ENCODE data around the gene HOXC12. TPM values are rescaled to one million over a fixed set of nuclear protein-coding genes. Genes with fewer than 3 reads are reported as not detected.

Gene HOXC12, protein sequence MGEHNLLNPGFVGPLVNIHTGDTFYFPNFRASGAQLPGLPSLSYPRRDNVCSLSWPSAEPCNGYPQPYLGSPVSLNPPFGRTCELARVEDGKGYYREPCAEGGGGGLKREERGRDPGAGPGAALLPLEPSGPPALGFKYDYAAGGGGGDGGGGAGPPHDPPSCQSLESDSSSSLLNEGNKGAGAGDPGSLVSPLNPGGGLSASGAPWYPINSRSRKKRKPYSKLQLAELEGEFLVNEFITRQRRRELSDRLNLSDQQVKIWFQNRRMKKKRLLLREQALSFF
- not detected for total RNA-seq

GRCh38 chr12:53954694-53955035 is at the start of gene HOXC12:
Gene HOXC12 (plus strand): TSS chr12:53954903. CDS start chr12:53954930, 27 bp downstream.
- no peak for DNase-seq (ENCODE audit: low read depth in 2 of 3, low spot score in 2 of 3)

DNA sequence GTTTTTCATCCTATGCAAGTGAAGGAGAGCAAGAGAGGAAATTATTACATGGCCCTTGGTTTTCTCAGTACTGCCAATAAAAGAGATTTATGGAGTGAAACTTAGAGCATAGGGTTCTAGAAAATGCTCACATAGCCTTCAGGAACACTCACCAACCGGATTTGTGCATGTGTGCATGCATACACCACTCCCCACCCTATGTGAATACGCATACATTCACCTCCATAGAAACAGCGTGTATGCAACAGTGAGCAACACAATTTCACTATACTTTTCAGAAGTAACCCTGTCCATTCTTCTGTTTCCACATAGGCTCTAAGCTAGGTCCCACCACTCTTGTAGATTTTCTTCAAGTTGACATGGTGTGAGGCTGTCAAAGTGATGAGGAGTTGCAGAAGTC is 47.6 kb upstream of the HOXC12 start:
- DNase-seq (ENCODE audit: low read depth in 2 of 3, low spot score in 2 of 3) = no peak

- no peak for DNase-seq (ENCODE audit: low read depth in 2 of 3, low spot score in 2 of 3)
Measured at GRCh38 chr12:53916788-53917655, 37.7 kb upstream of the HOXC12 start.

DNA sequence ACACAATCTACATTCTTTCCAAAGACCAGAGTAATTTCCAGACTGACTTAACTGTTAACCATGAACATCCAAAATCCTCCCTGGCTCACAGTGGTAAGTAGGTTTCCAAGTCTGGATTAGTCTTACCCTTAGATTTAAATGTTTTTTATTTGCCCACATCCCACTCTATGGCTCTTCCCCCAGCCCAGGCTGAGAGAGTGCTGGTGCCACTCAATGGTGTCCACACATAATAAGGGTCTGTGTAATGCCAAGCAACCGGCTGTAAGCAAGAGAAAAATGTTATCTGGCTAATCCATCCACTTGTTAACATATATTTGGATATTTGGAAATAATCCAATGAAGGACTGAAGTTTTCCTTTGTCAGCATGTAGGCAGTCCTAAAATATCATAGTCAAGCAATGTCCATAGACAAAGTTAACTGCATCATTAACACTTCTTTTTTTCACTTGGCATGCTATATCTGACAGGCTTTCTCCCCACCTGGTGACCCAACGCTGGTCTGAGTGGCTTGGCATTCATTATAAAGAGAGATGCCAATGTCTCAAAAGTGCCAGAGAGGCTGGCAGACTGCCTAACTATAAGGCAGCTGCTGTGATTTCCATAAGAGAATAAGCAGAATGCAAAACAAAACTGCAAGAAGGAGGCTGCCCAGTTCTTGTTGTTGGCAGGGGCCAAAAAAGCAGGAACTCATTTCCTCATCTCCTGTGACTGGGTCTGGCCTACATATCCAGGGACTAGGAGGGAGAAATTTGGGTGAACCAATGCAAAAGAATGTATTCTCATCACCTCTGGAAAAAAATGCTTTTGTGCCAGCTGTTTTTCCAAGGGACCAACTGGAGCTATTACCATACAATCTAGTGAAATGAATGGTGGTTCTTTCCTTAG is 29.9 kb upstream of the HOXC12 start:
- no peak for DNase-seq (ENCODE audit: low read depth in 2 of 3, low spot score in 2 of 3)

- DNase-seq (ENCODE audit: low read depth in 2 of 3, low spot score in 2 of 3) = no peak
Measured at GRCh38 chr12:53927220-53928029, 27.3 kb upstream of the HOXC12 start.

GRCh38 chr12:53928054-53928835 is 26.5 kb upstream of the HOXC12 start:
- DNase-seq (ENCODE audit: low read depth in 2 of 3, low spot score in 2 of 3) = no peak

DNA sequence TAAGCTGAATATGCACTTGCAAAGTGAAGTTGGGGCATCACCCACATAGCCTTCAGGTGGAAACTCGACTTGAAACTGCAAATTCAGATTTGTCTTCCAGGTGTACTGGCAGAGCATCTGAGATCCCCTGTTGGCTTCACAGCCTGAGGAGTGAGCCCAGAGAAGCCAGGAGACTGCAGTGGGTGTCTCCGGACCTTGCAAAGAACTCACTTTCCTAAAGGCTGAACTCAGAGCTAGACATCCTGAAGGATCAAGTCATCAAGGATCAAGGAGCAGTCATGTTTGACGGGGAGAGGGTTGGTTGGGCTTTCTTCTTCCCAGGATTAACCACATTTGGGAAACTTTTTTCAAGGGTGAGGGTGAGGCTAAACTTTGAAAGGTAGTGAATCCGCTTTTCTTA is 25.2 kb upstream of the HOXC12 start:
- no peak for DNase-seq (ENCODE audit: low read depth in 2 of 3, low spot score in 2 of 3)

GRCh38 chr12:53930591-53931255 is 24.0 kb upstream of the HOXC12 start:
- DNase-seq (ENCODE audit: low read depth in 2 of 3, low spot score in 2 of 3) = no peak

GRCh38 chr12:53931844-53932581 is 22.7 kb upstream of the HOXC12 start:
- DNase-seq (ENCODE audit: low read depth in 2 of 3, low spot score in 2 of 3) = no peak

GRCh38 chr12:53932915-53933314 is 21.8 kb upstream of the HOXC12 start:
- DNase-seq (ENCODE audit: low read depth in 2 of 3, low spot score in 2 of 3) = no peak

DNA sequence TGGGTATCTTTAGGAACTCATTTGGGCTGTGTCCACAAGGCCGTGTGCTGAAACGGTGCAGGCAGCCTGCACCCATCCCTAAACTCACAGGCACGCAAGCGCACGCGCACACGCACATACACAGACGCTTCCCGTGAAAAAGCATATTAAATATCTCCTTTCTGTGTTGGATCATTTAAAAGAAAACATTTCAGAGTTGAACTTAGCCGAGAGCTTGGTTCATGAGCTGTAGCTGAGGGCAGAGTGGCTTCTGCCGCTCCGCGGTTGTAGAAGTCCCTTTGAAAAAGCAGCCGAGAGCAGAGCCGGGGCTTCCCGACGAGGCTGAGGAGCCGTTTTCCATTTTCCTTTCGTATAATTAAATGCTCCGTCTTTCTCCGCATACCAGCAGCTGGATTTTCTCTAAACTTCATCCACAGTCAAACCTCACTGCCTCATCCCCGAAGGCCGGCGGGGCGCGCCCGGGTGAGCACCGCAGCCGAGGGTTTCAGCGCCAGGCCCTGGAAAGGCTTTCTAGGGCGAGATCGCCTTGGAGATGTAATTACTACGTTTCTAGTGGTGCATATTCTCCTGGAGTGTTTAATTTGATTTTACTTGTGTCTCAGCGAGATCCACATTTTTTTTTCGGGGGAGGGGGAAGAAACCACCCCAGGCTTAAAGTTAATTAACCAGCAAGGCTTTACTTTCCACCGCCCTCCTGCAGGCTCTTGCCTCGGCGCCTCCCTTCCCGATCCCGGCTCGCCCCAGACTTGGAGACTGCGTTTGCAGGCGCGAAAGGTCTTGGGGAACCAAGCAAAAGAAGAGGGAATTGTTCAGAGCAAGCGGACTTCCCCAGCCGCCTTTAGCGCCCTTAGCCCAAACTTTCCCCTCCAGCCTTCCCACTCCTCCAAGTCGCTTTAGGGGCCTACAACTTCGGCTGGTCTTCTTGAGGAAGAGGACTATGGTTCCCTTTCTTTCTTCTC is 19.0 kb upstream of the HOXC12 start:
- no peak for DNase-seq (ENCODE audit: low read depth in 2 of 3, low spot score in 2 of 3)

DNA sequence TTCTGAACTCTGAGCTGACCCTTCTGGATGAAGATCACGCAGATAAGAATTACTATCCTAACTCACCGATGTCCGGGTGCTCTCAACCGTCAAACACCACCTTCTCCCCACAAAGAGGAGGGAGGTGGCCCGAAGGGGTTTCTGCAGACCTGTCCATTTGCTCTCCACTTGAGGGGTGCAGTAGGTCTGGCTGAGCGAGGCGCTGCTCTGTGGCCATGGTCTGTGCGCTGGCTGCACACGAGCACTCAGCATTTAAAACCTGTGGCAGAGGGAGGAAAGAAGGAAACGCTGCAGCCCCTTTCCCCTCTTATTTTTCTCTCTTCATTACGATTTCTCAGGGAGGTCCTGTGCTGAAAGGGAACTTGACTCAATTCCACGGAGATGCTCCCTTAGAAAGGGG is 17.6 kb upstream of the HOXC12 start:
- no peak for DNase-seq (ENCODE audit: low read depth in 2 of 3, low spot score in 2 of 3)

- DNase-seq (ENCODE audit: low read depth in 2 of 3, low spot score in 2 of 3) = no peak
Measured at GRCh38 chr12:53937596-53938325, 16.9 kb upstream of the HOXC12 start.

- DNase-seq (ENCODE audit: low read depth in 2 of 3, low spot score in 2 of 3) = peak in 2 of 3 donors; percentile 52 to 54
Measured at GRCh38 chr12:53938326-53939140, 16.2 kb upstream of the HOXC12 start, which contains the start of gene HOXC13. Gene HOXC13 (plus strand): TSS chr12:53938831. CDS start chr12:53938907, 76 bp downstream.
